SIG-M5 (cell line): ENCODE data around the gene TBX21.

ENCODE experiments used
- DNase-seq: peaks from one replicate; lab custom pipeline; 2025; lab: John Stamatoyannopoulos, UW

TBX21 gene

DNA sequence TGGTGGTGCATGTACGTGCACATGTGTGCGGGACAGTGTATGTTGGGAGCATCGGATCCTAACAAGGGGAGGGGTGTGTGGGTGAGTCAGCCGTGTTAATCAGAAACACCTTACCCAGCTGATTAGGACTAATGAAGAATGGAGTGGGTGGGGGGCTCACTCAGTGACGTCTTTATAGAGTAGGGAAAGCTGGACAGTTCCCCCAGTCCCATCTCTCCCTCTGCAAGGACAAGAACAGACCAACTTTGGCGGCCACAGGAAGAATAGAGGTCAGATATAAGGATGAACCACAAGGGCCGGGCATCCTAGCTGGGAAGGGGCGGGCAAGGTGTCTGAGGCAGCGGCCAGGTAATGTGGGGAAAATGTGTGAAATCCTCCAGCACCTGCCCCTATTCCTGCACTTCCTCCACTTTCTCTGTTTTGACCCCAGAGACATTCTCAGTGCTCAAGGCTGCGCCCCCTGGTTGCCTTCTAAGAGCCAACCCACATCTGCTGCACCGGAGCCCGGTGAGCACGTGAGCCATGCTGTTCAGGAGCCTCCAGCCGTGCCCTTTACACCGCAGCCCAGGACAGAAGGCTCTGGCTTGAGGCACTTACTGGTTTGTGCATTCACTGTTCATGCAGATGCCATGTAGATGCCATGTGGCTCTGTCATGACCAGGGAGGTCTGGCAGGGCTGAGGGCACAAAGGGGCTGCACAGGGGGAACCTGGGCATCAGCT lies 18.9 kb upstream of the TBX21 start:
- no peak for DNase-seq

DNA sequence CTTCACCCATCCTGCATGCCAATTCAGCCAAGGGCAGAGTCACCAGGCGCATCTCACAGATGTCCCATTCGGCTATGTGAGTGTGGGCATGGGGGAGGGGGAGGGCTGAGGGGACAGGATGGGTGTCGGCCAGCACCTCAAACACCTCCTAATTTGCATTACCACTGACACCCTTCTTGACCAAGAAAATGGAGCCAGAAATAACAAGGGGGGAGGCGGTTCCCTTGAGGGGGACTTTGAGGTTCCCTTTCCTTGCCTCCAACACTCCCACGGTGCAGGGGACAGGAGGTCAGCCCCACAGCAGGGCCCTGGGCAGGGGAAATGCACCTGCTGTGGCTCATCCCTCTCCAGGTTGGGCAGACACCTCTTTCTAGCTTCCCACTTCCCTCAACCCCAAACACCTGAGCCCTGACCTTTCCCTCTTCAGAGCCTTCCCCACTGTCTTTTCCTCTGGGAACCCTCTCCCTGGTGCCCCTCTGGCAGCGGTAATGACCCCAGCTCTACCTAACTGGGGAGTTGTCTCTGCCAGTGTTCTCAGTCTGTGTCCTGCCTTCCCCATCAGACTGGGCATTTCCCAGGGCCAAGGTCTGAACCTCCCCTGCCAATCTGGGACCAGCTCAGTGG lies 18.2 kb upstream of the TBX21 start:
- DNase-seq = no peak

DNA sequence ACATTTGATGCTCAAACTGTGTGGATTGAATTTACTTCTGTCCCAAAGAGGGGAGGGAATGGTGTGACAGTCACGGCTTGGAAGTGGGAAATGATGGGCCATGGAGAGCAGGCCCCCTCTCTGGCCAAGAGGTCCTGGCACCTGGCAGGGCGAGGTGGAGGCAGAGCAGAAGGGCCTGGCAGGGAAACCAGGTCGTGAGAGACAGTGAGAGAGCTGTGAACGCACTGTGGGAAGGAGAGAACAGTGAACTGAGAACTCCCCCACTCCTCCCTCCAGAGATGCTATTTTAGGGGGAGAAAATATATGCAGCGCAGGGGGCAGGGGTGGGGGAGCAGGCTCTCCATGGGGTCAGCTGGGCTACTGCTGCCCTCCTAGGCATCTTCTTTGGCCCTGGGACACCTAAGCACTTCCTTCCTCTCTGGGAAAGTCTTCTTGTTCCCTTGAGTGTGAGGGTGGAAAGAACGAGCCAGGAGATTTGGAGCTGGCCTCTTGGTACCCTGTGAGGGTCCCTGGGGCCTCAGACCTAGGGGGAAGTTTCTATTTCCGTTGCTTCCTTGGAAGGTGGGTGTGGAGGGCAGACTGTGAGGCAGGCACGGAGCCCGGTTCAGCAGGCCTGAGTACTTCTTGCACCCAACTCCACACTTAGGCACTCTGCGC lies 17.2 kb upstream of the TBX21 start:
- no peak for DNase-seq

DNA sequence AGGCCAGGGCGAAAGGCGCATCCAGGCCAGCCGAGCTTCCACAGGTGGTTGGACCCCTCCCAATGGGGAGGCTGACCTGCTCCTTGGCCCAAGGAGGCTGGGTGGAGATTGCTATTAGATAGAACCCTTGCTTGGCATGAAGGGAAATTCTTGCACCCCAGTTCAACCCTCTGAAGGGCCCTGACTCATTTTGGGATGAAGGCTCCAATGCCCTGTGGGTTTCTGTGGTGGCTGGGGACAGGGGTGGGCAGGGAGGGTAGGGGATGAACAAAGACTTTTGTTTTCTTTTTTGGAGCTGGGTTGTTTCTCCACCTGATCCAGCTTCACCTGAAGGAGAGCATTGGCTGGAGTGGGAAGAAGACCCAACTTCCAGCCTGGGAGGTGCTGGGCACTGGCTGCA lies 16.7 kb upstream of the TBX21 start:
- DNase-seq = no peak

DNA sequence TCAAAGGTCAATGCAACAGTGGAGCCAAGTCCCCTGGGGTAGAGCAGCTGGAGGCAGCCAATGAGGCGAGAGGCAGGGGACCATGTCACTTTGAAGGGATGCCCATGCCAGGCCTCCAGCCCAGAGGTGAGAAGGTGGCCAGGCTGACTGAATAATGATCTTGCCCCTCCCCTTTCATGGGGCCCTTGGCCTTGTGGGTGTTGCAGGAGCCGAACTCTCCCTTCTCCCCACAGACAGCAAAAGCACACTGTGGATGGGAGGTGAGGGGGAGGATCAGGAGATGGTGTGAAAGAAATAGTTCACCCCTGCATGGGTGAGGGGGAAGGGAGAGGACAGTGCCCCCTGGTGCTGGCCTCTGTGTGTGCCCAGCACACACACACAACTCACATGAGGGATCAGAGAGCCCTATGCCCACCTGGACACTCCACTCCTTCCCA lies 15.8 kb upstream of the TBX21 start:
- DNase-seq = no peak

DNA sequence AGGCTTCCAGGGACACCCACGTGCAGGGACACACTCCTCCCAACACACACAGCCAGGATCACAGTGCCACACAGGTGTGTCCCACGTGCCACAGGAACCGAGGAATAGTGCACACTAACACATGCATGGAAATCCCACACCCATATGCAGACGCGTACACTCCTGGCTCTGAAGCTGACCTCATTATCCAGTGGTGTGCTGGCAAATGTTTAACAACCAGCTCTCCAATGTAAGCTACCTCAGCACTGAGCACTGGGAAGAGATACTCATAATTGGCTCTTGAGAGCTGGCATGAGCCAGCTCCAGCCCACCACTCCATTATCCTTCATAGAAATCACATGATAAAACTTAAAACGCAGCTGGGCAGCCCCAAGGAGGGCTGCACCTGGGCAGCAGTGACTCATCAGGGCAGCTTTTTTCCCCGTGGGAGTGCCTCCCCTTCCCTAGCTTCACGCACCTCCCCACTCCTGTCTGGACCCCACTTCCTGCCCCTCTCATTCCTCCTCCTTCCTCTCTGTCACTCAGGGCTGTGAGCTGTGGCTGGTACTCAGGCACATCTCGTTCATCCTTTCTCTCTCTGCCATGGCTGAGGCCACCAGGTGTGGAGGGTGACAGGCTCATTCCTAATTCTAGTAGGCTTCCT lies 14.9 kb upstream of the TBX21 start:
- no peak for DNase-seq

DNA sequence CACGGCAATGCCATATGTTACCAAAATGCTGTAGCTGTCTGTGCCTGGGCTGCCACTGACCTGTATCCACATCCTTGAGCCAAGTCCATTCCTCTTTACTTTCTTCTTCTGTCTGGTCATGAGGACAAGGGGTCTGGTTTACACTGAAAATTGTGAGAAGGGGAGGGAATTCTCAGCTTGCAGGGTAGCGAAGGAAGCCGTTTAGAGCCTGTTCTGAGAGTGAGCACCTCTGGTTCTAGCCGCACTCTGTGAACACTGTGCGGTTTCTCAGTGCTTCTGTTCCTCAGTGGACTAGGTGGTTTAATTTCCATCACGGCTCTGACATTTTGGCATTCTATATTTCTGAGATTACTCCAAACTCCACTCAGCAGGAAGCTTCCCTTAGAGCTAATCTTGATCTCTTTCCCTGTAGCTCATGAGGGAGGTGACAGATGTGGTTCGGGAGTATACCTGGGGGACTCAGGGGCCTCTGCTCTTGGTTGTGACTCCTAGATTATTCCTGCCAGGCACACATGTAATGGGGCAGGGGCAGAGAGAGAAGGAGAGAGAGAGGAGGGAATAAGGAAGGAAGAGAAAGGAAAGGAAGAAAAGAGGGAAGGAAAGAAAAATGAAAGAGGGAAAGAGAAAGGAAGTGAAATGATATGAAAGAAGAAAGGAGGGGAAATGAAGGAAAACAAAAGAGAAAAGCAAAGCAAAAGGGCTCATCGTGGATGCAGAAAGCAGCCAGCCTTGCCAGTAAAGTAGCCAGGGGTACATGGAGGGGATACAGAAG lies 14.2 kb upstream of the TBX21 start:
- DNase-seq = no peak

DNA sequence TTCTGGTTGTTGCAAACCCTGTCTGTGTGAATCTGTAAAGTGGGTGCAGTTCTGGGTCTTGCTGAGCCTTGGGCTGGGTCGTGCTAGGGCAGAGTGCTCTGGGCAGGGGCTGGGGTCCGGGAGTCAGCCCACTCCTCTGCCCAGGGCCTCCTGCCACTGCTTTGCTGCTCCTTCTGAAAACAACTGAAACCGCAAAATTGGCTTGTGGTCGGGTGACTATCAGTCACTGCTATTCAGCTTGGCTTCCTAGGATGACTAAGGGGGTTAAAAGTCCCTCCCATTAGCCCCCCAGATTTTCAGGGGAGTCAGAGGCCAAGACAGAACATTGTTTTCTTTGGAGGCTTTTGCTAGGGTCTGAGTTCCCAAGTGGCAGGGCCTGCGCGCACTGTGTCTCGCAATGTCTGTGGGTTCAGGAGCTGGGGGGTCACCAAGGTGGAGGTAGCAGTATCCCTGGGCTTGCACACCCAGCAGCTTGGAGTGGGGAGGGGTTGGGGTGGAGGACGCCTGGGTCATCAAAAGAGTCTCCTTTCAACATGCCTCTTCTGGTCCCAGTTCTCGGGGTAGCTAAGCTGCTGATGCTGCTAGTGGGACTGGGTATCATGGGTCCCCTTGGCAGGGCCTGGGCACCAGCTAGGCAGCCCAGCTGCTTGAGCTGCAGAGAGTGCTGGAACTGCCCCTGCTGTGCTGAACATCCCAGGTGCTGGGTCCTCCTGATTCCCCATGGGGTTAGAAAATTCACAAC lies 13.5 kb upstream of the TBX21 start:
- DNase-seq = no peak

DNA sequence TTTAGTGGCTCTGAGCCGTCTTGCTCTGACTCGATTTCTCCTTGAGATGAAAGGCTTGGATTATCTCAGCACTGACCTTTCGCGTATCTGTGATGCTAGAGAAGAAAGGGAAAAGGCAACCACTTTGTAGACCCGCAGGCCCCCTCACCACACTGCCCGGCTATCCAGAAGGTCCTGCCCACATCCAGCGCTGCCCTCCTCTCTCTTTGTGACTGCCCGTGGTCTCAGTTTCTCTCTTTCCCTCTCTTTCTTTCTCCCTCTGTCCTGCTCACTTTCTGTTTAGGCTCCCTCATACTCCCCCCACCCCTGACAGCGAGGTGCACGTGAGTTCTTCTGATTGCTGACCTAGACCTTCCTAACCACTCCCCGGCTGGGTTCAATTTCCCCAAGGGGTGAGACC lies 12.8 kb upstream of the TBX21 start:
- no peak for DNase-seq

DNA sequence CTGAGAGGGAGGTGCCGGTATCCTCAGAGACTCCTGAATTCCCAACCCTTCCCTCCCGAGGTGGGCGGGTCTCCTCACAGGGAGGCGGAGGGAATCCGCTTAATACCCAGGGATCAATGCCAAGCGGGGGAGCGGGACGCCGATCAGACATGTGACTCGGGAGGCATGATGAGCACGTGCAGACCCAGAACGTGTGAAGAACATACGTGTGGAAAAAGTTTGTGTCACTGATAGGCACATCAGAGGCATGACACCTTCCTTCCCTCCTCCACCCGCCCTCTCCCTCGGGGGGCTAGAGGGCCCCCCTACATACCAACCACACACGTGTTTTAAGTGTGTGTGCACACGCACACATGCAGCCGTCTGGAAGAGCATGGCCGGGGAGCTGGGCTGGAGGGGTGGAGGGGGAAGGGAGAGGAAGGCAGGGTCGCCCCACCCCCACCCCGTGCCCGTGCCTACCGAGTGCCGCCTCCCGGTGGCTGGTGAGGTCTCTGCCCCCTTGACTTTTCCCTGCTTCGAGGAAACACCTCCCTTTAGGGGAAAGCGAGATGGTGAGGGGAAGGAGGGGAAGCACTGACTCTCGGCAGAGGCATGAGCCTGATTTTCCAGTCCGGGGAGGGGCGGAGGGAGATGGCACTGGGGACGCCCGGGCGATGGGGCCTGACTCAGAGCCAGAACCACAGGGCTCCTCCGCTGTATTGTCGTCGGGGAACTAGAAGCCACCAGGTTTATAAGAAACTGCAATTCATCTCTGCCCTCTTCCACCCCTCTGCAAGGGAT lies 12.1 kb upstream of the TBX21 start:
- DNase-seq = no peak

DNA sequence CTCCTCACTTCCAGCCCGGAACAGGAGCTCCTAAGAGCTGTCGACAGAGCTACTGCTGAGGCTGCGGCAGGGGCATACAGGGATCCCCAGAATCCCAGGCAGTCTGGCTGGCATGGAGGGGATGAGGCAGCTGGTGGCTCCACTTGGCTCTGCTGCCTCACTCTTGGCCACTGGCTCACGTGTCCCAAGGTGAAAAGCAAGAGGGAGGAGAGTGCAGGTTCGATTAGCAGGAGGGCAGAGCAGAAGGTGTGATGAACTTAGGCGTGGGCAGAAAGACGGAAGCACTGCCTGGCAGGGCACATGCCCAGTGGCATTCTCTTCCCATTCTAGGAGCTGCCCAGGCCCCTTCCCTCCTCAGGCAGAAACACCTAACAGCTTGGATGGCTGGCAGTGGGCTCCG lies 11.3 kb upstream of the TBX21 start:
- DNase-seq = no peak

DNA sequence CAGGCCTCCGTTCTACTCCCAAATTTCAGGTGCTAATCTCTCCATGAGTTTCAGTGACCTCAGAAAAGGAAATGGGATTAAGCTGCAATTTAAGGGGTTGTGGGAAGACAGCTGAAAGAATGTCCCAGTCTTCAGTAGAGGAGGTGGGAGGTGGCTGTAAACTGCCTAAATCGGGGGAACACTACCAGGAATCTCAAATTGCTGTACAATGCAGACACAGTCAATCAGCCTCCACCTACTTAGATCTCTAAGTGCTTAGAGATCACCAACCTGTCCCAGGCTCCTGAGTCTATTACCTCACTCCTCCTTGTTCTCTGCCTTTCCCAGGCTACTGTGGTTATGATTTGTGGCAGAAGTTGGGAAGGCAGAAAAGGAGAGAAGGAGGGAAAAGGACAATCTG lies 8.3 kb upstream of the TBX21 start:
- no peak for DNase-seq

DNA sequence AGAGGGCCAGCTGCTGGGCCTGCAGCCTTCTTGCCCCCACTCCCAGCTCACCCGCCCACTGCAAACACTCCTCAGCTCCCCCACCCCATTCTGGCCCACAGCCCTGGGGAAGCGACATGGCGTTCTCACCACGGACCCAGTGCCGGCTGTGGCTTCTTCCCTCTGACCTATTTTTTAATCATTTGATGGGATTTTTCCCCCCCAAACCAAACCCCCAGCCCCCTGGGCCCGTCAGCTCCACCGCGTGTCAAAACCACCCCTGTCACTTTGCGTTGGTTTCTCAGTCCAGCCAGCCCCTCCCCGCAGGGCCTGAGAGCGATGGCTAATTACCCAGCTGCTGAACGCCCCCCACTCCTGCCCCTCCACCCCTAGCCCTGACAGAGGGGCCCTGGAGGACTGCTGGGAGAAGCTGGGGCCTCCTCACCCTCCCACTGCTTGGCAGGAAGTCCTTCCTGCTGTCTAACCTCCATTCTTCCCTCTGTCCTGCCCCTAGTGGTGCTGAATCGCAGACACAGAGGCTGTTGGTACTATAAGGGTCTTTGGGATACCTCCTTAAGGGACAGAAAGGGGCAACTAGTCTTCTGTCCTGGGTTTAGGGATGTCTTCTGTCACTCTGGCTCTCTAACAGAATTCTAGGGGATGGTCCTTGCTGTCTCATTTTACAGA lies 7.5 kb upstream of the TBX21 start:
- DNase-seq = no peak

DNA sequence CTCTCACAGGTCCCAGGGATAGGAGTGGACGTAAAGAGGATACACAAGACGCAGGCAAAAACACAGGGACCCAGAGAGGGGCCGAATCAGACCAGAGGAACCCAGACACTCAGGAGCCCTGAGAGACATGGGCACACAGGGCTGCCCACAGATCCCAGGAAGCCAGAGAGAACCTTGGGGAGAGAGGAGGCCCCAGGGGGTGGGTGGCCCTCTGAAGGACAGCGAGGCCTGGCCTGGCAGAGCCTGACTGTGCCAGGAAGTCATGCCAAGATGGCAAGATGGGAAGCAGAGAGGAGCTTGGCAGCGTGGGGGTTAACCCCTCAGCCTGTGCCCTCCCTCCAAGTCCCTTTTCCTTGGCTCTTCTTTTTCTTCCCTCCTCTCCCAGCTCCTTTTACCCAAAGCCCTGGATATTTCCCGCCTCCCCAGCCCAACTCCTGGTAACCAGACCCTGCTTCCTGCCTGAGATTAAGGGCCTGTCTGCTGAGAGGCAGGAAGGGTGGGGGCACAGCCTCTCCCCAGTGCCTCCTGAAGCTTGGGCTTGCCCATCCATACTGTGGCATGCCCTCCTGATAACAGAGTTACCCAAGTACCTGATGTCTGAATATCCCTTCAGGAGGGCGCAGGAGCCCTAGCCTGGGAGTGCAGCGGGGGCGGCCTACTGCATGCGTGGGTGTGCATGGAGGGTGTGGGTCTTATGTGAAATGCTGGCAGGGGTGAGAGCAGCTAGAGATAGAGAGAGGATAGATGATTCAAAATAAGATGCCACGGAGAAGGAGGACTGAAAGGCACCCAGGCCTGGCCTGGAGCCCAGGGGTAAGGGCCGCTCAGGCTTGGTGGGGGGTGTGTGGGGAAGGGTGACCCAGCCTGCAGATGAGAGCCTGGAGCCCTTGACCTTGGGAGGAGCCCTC lies 6.0 kb upstream of the TBX21 start:
- DNase-seq = no peak

DNA sequence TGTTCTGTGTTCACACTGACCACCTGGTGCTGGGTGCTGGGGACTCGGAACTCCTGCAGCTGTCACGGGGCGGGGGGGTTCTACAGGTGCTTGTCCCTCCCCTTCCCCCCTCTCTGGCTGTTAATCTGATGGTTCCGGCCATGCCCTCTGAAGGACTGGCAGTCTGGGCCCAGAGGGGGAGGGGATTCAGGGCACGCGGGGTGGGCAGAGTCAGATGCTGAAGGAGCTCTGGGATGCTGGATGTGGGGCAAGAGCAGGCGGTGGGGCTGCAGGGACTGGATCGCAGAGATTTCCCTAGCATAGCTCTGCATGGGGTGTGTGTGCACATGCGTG lies 5.4 kb upstream of the TBX21 start:
- DNase-seq = no peak

DNA sequence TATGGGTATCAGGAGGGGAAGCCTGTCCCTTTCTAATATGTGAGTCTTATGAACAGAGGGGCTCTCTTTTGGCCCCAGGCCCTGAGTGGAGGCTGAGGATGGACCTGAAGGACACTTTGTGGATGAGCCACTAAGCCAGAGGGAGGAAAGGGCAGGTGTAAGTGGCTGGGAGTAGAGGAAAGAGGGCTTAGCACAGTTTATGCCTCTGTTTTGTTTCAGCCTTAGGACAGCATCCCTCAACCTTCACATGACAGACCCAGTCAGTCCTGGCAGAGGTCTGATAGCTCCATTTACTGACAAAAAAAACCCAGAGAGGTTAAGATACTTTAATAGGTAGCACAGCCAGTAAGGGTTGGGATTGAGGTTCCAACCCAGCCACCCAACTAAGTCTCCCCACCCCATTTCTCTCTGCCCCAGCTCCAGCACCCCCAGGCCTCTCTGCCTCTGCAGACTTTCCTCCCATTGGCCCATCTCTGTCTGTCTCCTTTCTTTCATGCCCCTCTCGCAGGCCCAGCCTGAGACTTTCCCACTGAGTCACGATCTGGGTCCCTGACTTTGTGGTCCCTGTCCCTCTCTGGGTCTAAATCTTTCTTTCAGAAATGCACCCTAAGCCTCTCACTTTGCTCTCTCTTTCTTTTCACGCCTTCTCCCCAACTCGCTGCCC lies 4.7 kb upstream of the TBX21 start:
- DNase-seq = no peak

DNA sequence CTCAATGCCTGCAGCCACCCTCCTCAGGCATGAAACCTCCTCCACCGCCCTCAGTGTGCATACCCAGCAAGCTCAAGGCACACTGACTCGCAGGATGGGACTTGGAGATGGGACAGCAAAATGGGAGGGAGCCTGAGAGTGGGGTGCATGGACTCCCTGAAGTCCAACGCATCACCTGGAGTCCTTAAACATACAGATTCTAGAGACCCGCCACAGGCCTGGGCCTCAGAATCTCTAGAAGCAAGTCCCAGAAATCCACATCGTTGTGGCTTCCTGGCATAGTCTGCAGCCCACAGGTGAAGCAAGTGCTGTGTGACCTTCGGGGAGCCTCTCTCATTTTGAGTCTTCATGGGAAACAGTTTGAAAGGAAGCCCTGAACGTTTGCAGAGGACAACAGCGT lies 3.6 kb upstream of the TBX21 start:
- DNase-seq = no peak

DNA sequence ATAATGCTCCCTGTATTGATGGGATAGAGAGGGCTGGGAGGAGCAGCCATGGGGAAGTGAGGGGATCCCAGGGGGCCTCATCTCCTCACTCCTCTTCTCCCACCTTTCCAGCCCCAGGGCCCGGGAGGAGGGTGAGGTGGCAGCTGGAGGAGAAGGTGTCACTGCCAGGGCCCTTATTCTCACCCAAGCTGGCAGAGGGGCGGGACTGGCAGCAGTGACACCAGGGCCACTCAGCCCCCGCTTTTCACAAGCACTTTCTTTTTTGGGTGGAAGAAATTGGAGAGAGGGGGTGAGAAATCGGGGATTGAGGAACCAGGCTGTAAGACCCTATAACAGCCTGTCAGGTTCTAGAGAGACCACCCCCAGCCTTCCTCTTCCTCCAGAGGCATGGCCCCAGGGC lies 2.4 kb upstream of the TBX21 start:
- DNase-seq = no peak

DNA sequence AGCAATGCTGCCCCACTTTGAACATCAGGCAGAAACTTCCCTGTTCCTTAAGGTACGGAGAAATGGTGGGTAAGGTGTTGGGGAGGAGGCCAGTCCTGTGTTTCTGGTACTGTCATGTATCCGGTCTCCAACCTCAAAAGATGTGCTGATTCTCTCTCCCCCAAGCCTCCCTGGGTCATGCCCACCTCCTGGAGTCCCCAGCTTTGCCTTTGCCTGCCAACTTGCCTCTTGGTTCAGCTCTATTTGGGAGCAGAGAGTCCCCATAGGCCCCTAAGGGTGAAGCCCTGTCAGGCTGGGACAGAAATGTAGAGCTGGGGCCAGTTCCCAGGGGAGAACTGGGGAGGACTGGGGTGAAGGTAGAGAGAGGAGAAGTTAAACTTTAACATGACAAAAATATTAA lies 1.6 kb upstream of the TBX21 start:
- DNase-seq = no peak
